ENCODE data around the gene CPNE2.

Gene CPNE2

GRCh38 chr16:57102888-57103851, 10.8 kb downstream of the CPNE2 start:
- H3K4me1 ChIP-seq (ENCODE audit: insufficient read depth, poor library complexity, severe bottlenecking): peaks cover 6% of the 10 kb centered on the region
- no peak for TF ChIP-seq CTCF (IDR thresholded peaks at IDR 0.05; ENCODE audit: poor library complexity, severe bottlenecking)
- no peaks in the 10 kb centered on the region for H3K27me3 ChIP-seq (ENCODE audit: insufficient read depth, poor library complexity, severe bottlenecking)
- no peaks in the 10 kb centered on the region for H3K36me3 ChIP-seq (ENCODE audit: low read depth)
- no peak overlapping the region for H3K4me3 ChIP-seq (ENCODE audit: severe bottlenecking)
- no peak overlapping the region for H3K27ac ChIP-seq (ENCODE audit: poor library complexity, severe bottlenecking)
- DNase-seq (ENCODE audit: low spot score) (no peak), ATAC-seq (ENCODE audit: low read depth) (no peak)
- H3K9me3 ChIP-seq (ENCODE audit: severe bottlenecking): no peaks in the 10 kb centered on the region

- ATAC-seq (ENCODE audit: low read depth) (no peak; the same call in 2 of the 3 replicates), DNase-seq (ENCODE audit: low spot score) (no peak)
- no peak overlapping the region for H3K27ac ChIP-seq (ENCODE audit: poor library complexity, severe bottlenecking)
- H3K9me3 ChIP-seq (ENCODE audit: severe bottlenecking): no peaks in the 10 kb centered on the region
- no peak for TF ChIP-seq CTCF (IDR thresholded peaks at IDR 0.05; ENCODE audit: poor library complexity, severe bottlenecking)
- H3K4me3 ChIP-seq (ENCODE audit: severe bottlenecking): no peak overlapping the region
- H3K36me3 ChIP-seq (ENCODE audit: low read depth): no peaks in the 10 kb centered on the region
- H3K4me1 ChIP-seq (ENCODE audit: insufficient read depth, poor library complexity, severe bottlenecking): peaks cover 5% of the 10 kb centered on the region
- no peaks in the 10 kb centered on the region for H3K27me3 ChIP-seq (ENCODE audit: insufficient read depth, poor library complexity, severe bottlenecking)
These were observed 12.3 kb downstream of the CPNE2 start for GRCh38 chr16:57104706-57105105.

GRCh38 chr16:57105184-57105583, 12.8 kb downstream of the CPNE2 start:
- Histone ChIP-seq H3K4me3 (ENCODE audit: severe bottlenecking) (no peak overlapping the region), H3K27ac (ENCODE audit: poor library complexity, severe bottlenecking) (no peak overlapping the region)
- DNase-seq (ENCODE audit: low spot score): no peak

GRCh38 chr16:57106767-57107166, 14.4 kb downstream of the CPNE2 start:
- Histone ChIP-seq H3K4me3 (ENCODE audit: severe bottlenecking) (no peak overlapping the region), H3K4me1 (ENCODE audit: insufficient read depth, poor library complexity, severe bottlenecking) (no peaks in the 10 kb centered on the region), H3K27ac (ENCODE audit: poor library complexity, severe bottlenecking) (no peak overlapping the region), H3K9me3 (ENCODE audit: severe bottlenecking) (no peaks in the 10 kb centered on the region), H3K27me3 (ENCODE audit: insufficient read depth, poor library complexity, severe bottlenecking) (no peaks in the 10 kb centered on the region), H3K36me3 (ENCODE audit: low read depth) (no peaks in the 10 kb centered on the region)
- TF ChIP-seq CTCF (IDR thresholded peaks at IDR 0.05; ENCODE audit: poor library complexity, severe bottlenecking): no peak
- DNase-seq (ENCODE audit: low spot score) (no peak), ATAC-seq (ENCODE audit: low read depth) (no peak; the same call in 2 of the 3 replicates)

More at GRCh38 chr16:57105184-57105583, 12.8 kb downstream of the CPNE2 start:
- no peaks in the 10 kb centered on the region for H3K36me3 ChIP-seq (ENCODE audit: low read depth)
- no peaks in the 10 kb centered on the region for H3K9me3 ChIP-seq (ENCODE audit: severe bottlenecking)
- no peaks in the 10 kb centered on the region for H3K27me3 ChIP-seq (ENCODE audit: insufficient read depth, poor library complexity, severe bottlenecking)
- no peak for TF ChIP-seq CTCF (IDR thresholded peaks at IDR 0.05; ENCODE audit: poor library complexity, severe bottlenecking)
- H3K4me1 ChIP-seq (ENCODE audit: insufficient read depth, poor library complexity, severe bottlenecking): no peaks in the 10 kb centered on the region
- ATAC-seq (ENCODE audit: low read depth): no peak
